Breast epithelium (tissue), 3 donors: Measurements from ENCODE around the gene FEM1B.

Experiments used
- CTCF ChIP-seq, 3 donors: fragments of 450-650 bp; IDR thresholded peaks; one replicate each; pipeline ENCODE4 v1.5.1; 2016 to 2017; ENCODE audit warnings: antibody characterized with exemption in 3 of 3, mild to moderate bottlenecking in 3 of 3, moderate library complexity in 3 of 3
- POLR2A ChIP-seq: fragments of 450-650 bp; IDR thresholded peaks from one replicate; pipeline ENCODE4 v1.6.1; 2016; ENCODE audit warnings: antibody characterized with exemption, mild to moderate bottlenecking, moderate library complexity
- POLR2AphosphoS5 ChIP-seq, 3 donors: sonication (generic); formaldehyde crosslinking; IDR thresholded peaks; one replicate each; pipeline ENCODE4 v1.6.1; 2017; ENCODE audit warnings: antibody characterized with exemption in 3 of 3

GRCh38 chr15:68311464-68311835 lies 33.9 kb downstream of the FEM1B start:
- TF ChIP-seq CTCF (IDR thresholded peaks at IDR 0.05) (no peak), POLR2AphosphoS5 (IDR thresholded peaks at IDR 0.05) (no peak), POLR2A (no peak)
